Tibial nerve (tissue), 4 donors: Measurements from ENCODE around the gene OSBPL5. TPM values are rescaled to one million over a fixed set of nuclear protein-coding genes. Genes with fewer than 3 reads are reported as not detected.

Experiments
- DNase-seq, 2 donors: peaks; one replicate each; pipeline ENCODE4 v3.0.0-alpha.2; 2019; ENCODE audit warnings: low spot score in 2 of 2
- H3K27ac ChIP-seq, 4 donors: fragments of 200-600 bp; sonication (generic) in 3 of 4; one replicate each; pipeline ENCODE4 v1.5.1; 2017 to 2019; ENCODE audit warnings: mild to moderate bottlenecking in 1 of 4
- H3K27me3 ChIP-seq, 2 donors: fragments of 200-600 bp; sonication (generic) in 1 of 2; one replicate each; pipeline versions ENCODE4 v1.5.1 to v1.6.0; 2017 to 2019
- H3K36me3 ChIP-seq, 3 donors: fragments of 200-600 bp; sonication (generic); one replicate each; pipeline ENCODE4 v1.5.1; 2018 to 2019
- H3K4me1 ChIP-seq, 4 donors: fragments of 200-600 bp; sonication (generic) in 3 of 4; one replicate each; pipeline ENCODE4 v1.5.1; 2017 to 2019
- H3K4me3 ChIP-seq, 4 donors: fragments of 200-600 bp; sonication (generic) in 3 of 4; one replicate each; pipeline ENCODE4 v1.5.1; 2017 to 2019; ENCODE audit warnings: mild to moderate bottlenecking in 1 of 4, moderate library complexity in 1 of 4
- H3K9me3 ChIP-seq, 4 donors: fragments of 200-600 bp; sonication (generic) in 3 of 4; one replicate each; pipeline ENCODE4 v1.5.1; 2017 to 2019
- CTCF ChIP-seq, 5 experiments: fragments of 200-600 bp in 3 of 5; fragments of 450-650 bp in 2 of 5; sonication (generic) in 3 of 5; IDR thresholded peaks; one replicate each; pipeline ENCODE4 v1.5.1; 2016 to 2019; ENCODE audit warnings: antibody characterized with exemption in 5 of 5, mild to moderate bottlenecking in 3 of 5, moderate library complexity in 2 of 5
- EP300 ChIP-seq, 2 donors: sonication (generic); formaldehyde crosslinking; IDR thresholded peaks; one replicate each; pipeline ENCODE4 v1.6.1; 2017; ENCODE audit warnings: antibody characterized with exemption in 2 of 2, mild to moderate bottlenecking in 1 of 2
- POLR2A ChIP-seq, 2 donors: fragments of 450-650 bp; IDR thresholded peaks; one replicate each; pipeline ENCODE4 v1.6.1; 2017; ENCODE audit warnings: antibody characterized with exemption in 2 of 2, mild to moderate bottlenecking in 2 of 2, moderate library complexity in 2 of 2
- WGBS, 2 donors: methylation state at CpG; one replicate each; pipeline ENCODE4 v1.1.5; 2018; 5-methylcytosine and 5-hydroxymethylcytosine counted together
- total RNA-seq, 4 donors: library from RNA; depleted of rRNA; stranded (reverse); fragments of >200 nt; gene quantifications; one replicate each; pipeline ENCODE4 v1.1.0, GENCODE V29; 2016

Gene OSBPL5
- total RNA-seq, 4 donors from 2014 or later = 58.8 to 168 (median 106) TPM

- 74 to 77% methylated on average over 6 of the region's 6 CpGs for WGBS, 2 donors
- peaks cover 0 to 8% (median 0%) of the 10 kb centered on the region in 3 donors for H3K36me3 ChIP-seq
- TF ChIP-seq EP300 (IDR thresholded peaks at IDR 0.05) (no peak), CTCF (IDR thresholded peaks at IDR 0.05) (no peak), POLR2A (IDR thresholded peaks at IDR 0.05) (no peak)
- H3K9me3 ChIP-seq = no peaks in the 10 kb centered on the region
- peak overlapping the region in 2 of 4 donors; percentile 43 to 92 for H3K27ac ChIP-seq
- peaks cover 0 to 83% (median 34%) of the 10 kb centered on the region in 4 donors for H3K4me1 ChIP-seq
- no peaks in the 10 kb centered on the region for H3K27me3 ChIP-seq
- no peak overlapping the region for H3K4me3 ChIP-seq
- DNase-seq = no peak
Measured at GRCh38 chr11:3145206-3145520, 19.9 kb downstream of the OSBPL5 start.

GRCh38 chr11:3144296-3145205 is 20.6 kb downstream of the OSBPL5 start:
- DNase-seq = no peak
- Histone ChIP-seq H3K9me3 (no peaks in the 10 kb centered on the region), H3K27me3 (no peaks in the 10 kb centered on the region), H3K4me3 (no peak overlapping the region), H3K27ac (peak overlapping the region in 1 of 4 donors; percentile 92), H3K4me1 (peaks cover 0 to 83% (median 31%) of the 10 kb centered on the region in 4 donors), H3K36me3 (peaks cover 0 to 8% (median 0%) of the 10 kb centered on the region in 3 donors)
- 74 to 76% methylated on average over 29 to 32 of the region's 32 CpGs for WGBS, 2 donors
- TF ChIP-seq POLR2A (IDR thresholded peaks at IDR 0.05) = no peak
- TF ChIP-seq EP300 (IDR thresholded peaks at IDR 0.05) = no peak
- no peak for TF ChIP-seq CTCF (IDR thresholded peaks at IDR 0.05)

GRCh38 chr11:3143136-3143880 is 21.8 kb downstream of the OSBPL5 start:
- H3K27me3 ChIP-seq = no peaks in the 10 kb centered on the region
- H3K36me3 ChIP-seq = peaks cover 0 to 8% (median 0%) of the 10 kb centered on the region in 3 donors
- no peak overlapping the region for H3K4me3 ChIP-seq
- H3K9me3 ChIP-seq = no peaks in the 10 kb centered on the region
- 90 to 92% methylated on average over 36 to 38 of the region's 38 CpGs for WGBS, 2 donors
- no peak for DNase-seq
- H3K4me1 ChIP-seq = peaks cover 0 to 83% (median 23%) of the 10 kb centered on the region in 4 donors
- no peak for TF ChIP-seq EP300 (IDR thresholded peaks at IDR 0.05)
- TF ChIP-seq POLR2A (IDR thresholded peaks at IDR 0.05) = no peak
- no peak for TF ChIP-seq CTCF (IDR thresholded peaks at IDR 0.05)
- H3K27ac ChIP-seq = peak overlapping the region in 1 of 4 donors; percentile 92

- no peaks in the 10 kb centered on the region for H3K27me3 ChIP-seq
- no peak for TF ChIP-seq EP300 (IDR thresholded peaks at IDR 0.05)
- H3K36me3 ChIP-seq = peaks cover 0 to 8% (median 0%) of the 10 kb centered on the region in 3 donors
- H3K4me3 ChIP-seq = no peak overlapping the region
- peaks cover 0 to 73% (median 17%) of the 10 kb centered on the region in 4 donors for H3K4me1 ChIP-seq
- peak overlapping the region in 1 of 4 donors; percentile 87 for H3K27ac ChIP-seq
- WGBS, 2 donors = 97 to 100% methylated on average over 3 of the region's 4 CpGs
- no peak for DNase-seq
- no peaks in the 10 kb centered on the region for H3K9me3 ChIP-seq
Measured at GRCh38 chr11:3140291-3140603, 24.9 kb downstream of the OSBPL5 start.

GRCh38 chr11:3139481-3140290 is 25.4 kb downstream of the OSBPL5 start:
- DNase-seq = no peak
- Histone ChIP-seq H3K4me1 (peaks cover 0 to 73% (median 19%) of the 10 kb centered on the region in 4 donors), H3K9me3 (no peaks in the 10 kb centered on the region), H3K27ac (peak overlapping the region in 3 of 4 donors; percentile 3 to 87 (median 84)), H3K36me3 (peaks cover 0 to 8% (median 0%) of the 10 kb centered on the region in 3 donors), H3K27me3 (no peaks in the 10 kb centered on the region), H3K4me3 (no peak overlapping the region)
- WGBS, 2 donors = 71 to 82% methylated on average over 11 to 13 of the region's 15 CpGs
- TF ChIP-seq EP300 (IDR thresholded peaks at IDR 0.05) = no peak
- no peak for TF ChIP-seq POLR2A (IDR thresholded peaks at IDR 0.05)
- TF ChIP-seq CTCF (IDR thresholded peaks at IDR 0.05) = no peak
